HCT116 (cell line): ENCODE measurements around the gene ETDC. TPM values are rescaled to one million over a fixed set of nuclear protein-coding genes. Genes with fewer than 3 reads are reported as not detected.

Experiments used
- ATAC-seq: fragments of 200-7000 bp; cut with Tn5 transposase; 2 replicates; pipeline ENCODE4 v1.9.1; 2020; ENCODE audit warnings: mild to moderate bottlenecking, moderate library complexity
- BruUV-seq: library from RNA; stranded (reverse); fragments of 400-500 nt; replicated peaks from 2 replicates; lab custom pipeline; 2021; lab: Mats Ljungman, UMichigan
- CTCF ChIA-PET: fragments of 300-600 bp; sonication (Branson Sonifier 250); formaldehyde crosslinking; loops from one replicate; lab custom pipeline; 2021; ENCODE audit warnings: antibody characterized with exemption; lab: Charles Lee
- POLR2A ChIA-PET: fragments of 300-600, 350-600 bp; sonication (Branson Sonifier 250); formaldehyde crosslinking; loops from one replicate; lab custom pipeline; 2021; ENCODE audit warnings: antibody characterized with exemption; lab: Charles Lee
- RAD21 ChIA-PET, 2 experiments: fragments of 300-600 bp; sonication (Branson Sonifier 250); formaldehyde crosslinking; loops; one replicate each; lab custom pipeline; 2023; ENCODE audit warnings: low total read pairs in 2 of 2; ENCODE audit not compliant: uncharacterized antibody in 2 of 2, unreplicated experiment in 2 of 2, low non-redundant PET in 1 of 2; lab: Charles Lee
- DNase-seq: peaks from one replicate; pipeline ENCODE4 v3.0.0-alpha.2; 2010; ENCODE audit warnings: low read depth, low spot score
- H2AFZ ChIP-seq: fragments of 200-600 bp; shearing (Covaris generic), sonication (generic); 2 replicates; pipeline ENCODE4 v1.6.1; 2017; ENCODE audit warnings: low read depth, mixed run types, mixed read lengths, antibody characterized with exemption, low read length; ENCODE audit not compliant: poor library complexity, severe bottlenecking
- H3K27ac ChIP-seq: 2 replicates; pipeline ENCODE4 v1.5.1; 2012; ENCODE audit warnings: low read depth, low read length
- H3K27me3 ChIP-seq: fragments of 200-600 bp; sonication (generic); 2 replicates; pipeline ENCODE4 v1.6.1; 2016; ENCODE audit warnings: mixed run types, low read length, mixed read lengths; ENCODE audit not compliant: insufficient read depth
- H3K36me3 ChIP-seq, 2 experiments: fragments of 200-500 bp in 1 of 2; fragments of 200-600 bp in 1 of 2; sonication (Bioruptor generic) in 1 of 2; sonication (generic) in 1 of 2; 2 replicates each; pipeline versions ENCODE4 v1.5.1 to v1.6.1; 2014 to 2016; ENCODE audit warnings: low read length in 2 of 2, inconsistent platforms in 1 of 2, mixed read lengths in 1 of 2, mixed run types in 1 of 2; ENCODE audit not compliant: insufficient read depth in 2 of 2, control insufficient read depth in 1 of 2
- H3K4me1 ChIP-seq, 2 experiments: fragments of 200-600 bp in 1 of 2; sonication (generic) in 1 of 2; 2 replicates each; pipeline versions ENCODE4 v1.5.1 to v1.6.1; 2012 to 2017; ENCODE audit warnings: low read length in 2 of 2, inconsistent platforms in 1 of 2, mild to moderate bottlenecking in 1 of 2, mixed read lengths in 1 of 2, mixed run types in 1 of 2, moderate library complexity in 1 of 2; ENCODE audit not compliant: insufficient read depth in 2 of 2, control insufficient read depth in 1 of 2
- H3K4me2 ChIP-seq: fragments of 200-600 bp; sonication (generic); 2 replicates; pipeline ENCODE4 v1.6.1; 2017; ENCODE audit warnings: mixed run types, low read length, mixed read lengths
- H3K4me3 ChIP-seq, 2 experiments: fragments of 200-600 bp in 1 of 2; sonication (generic) in 1 of 2; replicated peaks in 1 of 2; 2 replicates each; pipeline ENCODE4 v1.5.1; 2011 to 2016; ENCODE audit warnings: low read length in 2 of 2, control low read depth in 1 of 2, low read depth in 1 of 2, mild to moderate bottlenecking in 1 of 2, mixed read lengths in 1 of 2, mixed run types in 1 of 2
- H3K79me2 ChIP-seq: fragments of 200-600 bp; sonication (generic); 2 replicates; pipeline ENCODE4 v1.6.1; 2017; ENCODE audit warnings: mild to moderate bottlenecking, mixed run types, low read length, moderate library complexity, mixed read lengths; ENCODE audit not compliant: insufficient read depth
- H3K9ac ChIP-seq: fragments of 200-600 bp; sonication (generic); 2 replicates; pipeline ENCODE4 v1.6.1; 2016; ENCODE audit warnings: low read length, mixed read lengths
- H3K9me2 ChIP-seq: fragments of 200-600 bp; sonication (generic), shearing (Covaris generic); 2 replicates; pipeline ENCODE4 v1.6.1; 2017; ENCODE audit warnings: mixed run types, mild to moderate bottlenecking, moderate library complexity; ENCODE audit not compliant: insufficient read depth
- H3K9me3 ChIP-seq, 2 experiments: fragments of 200-500 bp in 1 of 2; fragments of 200-600 bp in 1 of 2; sonication (Bioruptor generic) in 1 of 2; sonication (generic) in 1 of 2; 2 replicates each; pipeline ENCODE4 v1.6.1; 2014 to 2017; ENCODE audit warnings: low read length in 2 of 2, mixed read lengths in 2 of 2, inconsistent platforms in 1 of 2, low read depth in 1 of 2, mild to moderate bottlenecking in 1 of 2, mixed run types in 1 of 2, moderate library complexity in 1 of 2; ENCODE audit not compliant: control insufficient read depth in 1 of 2, insufficient read depth in 1 of 2
- H4K20me1 ChIP-seq: fragments of 200-600 bp; sonication (generic), shearing (Covaris generic); 2 replicates; pipeline ENCODE4 v1.6.1; 2017; ENCODE audit warnings: mixed run types, mild to moderate bottlenecking, moderate library complexity; ENCODE audit not compliant: insufficient read depth
- CBX3 ChIP-seq: IDR thresholded peaks from 2 replicates; pipeline ENCODE4 v1.6.1; 2012; ENCODE audit warnings: low read depth
- CEBPB ChIP-seq: IDR thresholded peaks from 2 replicates; pipeline ENCODE4 v1.6.1; 2012; ENCODE audit warnings: low read depth
- EGR1 ChIP-seq: IDR thresholded peaks from 2 replicates; pipeline ENCODE4 v1.6.1; 2012; ENCODE audit warnings: low read depth
- ELF1 ChIP-seq: IDR thresholded peaks from 2 replicates; pipeline ENCODE4 v1.6.1; 2012; ENCODE audit warnings: low read depth, borderline replicate concordance
- EZH2 ChIP-seq: fragments of 200-600 bp; sonication (generic); IDR thresholded peaks from 2 replicates; pipeline ENCODE4 v1.6.1; 2017; ENCODE audit warnings: antibody characterized with exemption, mixed run types
- EZH2phosphoT487 ChIP-seq: fragments of 200-600 bp; IDR thresholded peaks from 2 replicates; pipeline ENCODE4 v1.6.1; 2018; ENCODE audit warnings: antibody characterized with exemption, borderline replicate concordance
- FOSL1 ChIP-seq: IDR thresholded peaks from 2 replicates; pipeline ENCODE4 v1.6.1; 2012; ENCODE audit warnings: low read depth
- JUND ChIP-seq: IDR thresholded peaks from 2 replicates; pipeline ENCODE4 v1.6.1; 2012
- POLR2A ChIP-seq: IDR thresholded peaks from 2 replicates; pipeline ENCODE4 v1.7.0; 2011; ENCODE audit warnings: borderline replicate concordance; ENCODE audit not compliant: insufficient read depth, insufficient read length; ENCODE audit errors: extremely low read depth
- SIN3A ChIP-seq: IDR thresholded peaks from 2 replicates; pipeline ENCODE4 v1.6.1; 2012; ENCODE audit warnings: low read depth
- SP1 ChIP-seq: IDR thresholded peaks from 2 replicates; pipeline ENCODE4 v1.6.1; 2012; ENCODE audit warnings: low read depth
- SRF ChIP-seq: IDR thresholded peaks from 2 replicates; pipeline ENCODE4 v1.6.1; 2012; ENCODE audit warnings: low read depth
- TCF7L2 ChIP-seq: IDR thresholded peaks from 2 replicates; pipeline ENCODE4 v1.7.0; 2011; ENCODE audit warnings: borderline replicate concordance, inconsistent platforms; ENCODE audit not compliant: insufficient read depth, insufficient read length; ENCODE audit errors: extremely low read depth
- ZFX ChIP-seq: fragments of 450-650 bp; IDR thresholded peaks from 2 replicates; pipeline ENCODE4 v1.6.1; 2017
- intact Hi-C: fragments of 100-400 bp; cut with micrococcal nuclease; formaldehyde crosslinking; loops from 2 replicates; pipeline ENCODE4 v1.10.0; 2022
- total RNA-seq: library from RNA; stranded (reverse); gene quantifications from one replicate; pipeline ENCODE4 v1.2.1, GENCODE V29; 2021; ENCODE audit not compliant: unreplicated experiment
- TF ChIP-seq, protein P1 (sequence below), 3 experiments: fragments of 200-600 bp in 1 of 3; sonication (generic) in 1 of 3; IDR thresholded peaks in 2 of 3; conservative IDR thresholded peaks in 1 of 3; 2 replicates each; pipeline ENCODE4 v1.5.1; 2012 to 2017; ENCODE audit warnings: low read depth in 2 of 3, low read length in 2 of 3, antibody characterized with exemption in 1 of 3, borderline replicate concordance in 1 of 3, control low read depth in 1 of 3, mild to moderate bottlenecking in 1 of 3, mixed read lengths in 1 of 3, mixed run types in 1 of 3, moderate library complexity in 1 of 3; ENCODE audit not compliant: insufficient read depth in 1 of 3
- TF ChIP-seq, protein P2 (sequence below): IDR thresholded peaks from 2 replicates; pipeline ENCODE4 v1.6.1; 2012
- TF ChIP-seq, protein P3 (sequence below): IDR thresholded peaks from 2 replicates; pipeline ENCODE4 v1.6.1; 2012
- TF ChIP-seq, protein P4 (sequence below): IDR thresholded peaks from 2 replicates; pipeline ENCODE4 v1.6.1; 2011; ENCODE audit warnings: mild to moderate bottlenecking, low read length, moderate library complexity; ENCODE audit not compliant: insufficient replicate concordance; ENCODE audit errors: extremely low read depth
- TF ChIP-seq, protein P5 (sequence below): IDR thresholded peaks from 2 replicates; pipeline ENCODE4 v1.6.1; 2012; ENCODE audit warnings: low read depth

Gene ETDC
- total RNA-seq, 1 experiment from 2014 or later = not detected

DNA sequence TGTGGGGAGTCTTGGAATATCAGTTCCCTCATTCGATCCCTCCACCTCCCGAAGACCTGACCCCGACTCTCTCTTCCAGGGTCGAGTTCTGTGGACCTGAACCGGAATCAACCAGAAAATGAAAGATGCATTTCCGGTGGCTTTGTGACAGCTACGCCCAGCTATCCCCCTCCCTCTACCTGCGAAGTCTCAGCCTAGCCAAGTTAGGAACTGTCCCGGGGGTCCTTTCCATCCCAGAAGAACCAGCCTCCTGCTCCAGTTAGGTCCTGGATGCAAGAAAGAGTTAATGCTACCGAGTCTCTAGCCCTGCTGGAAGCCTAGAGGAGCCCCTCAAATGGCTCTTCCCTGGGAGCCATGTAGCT is 13.4 kb upstream of the ETDC start:
- CTCF ChIA-PET = no interaction called here
- ATAC-seq (no peak), DNase-seq (no peak)
- Histone ChIP-seq H3K79me2 (no peaks in the 10 kb centered on the region), H3K9me3 (no peaks in the 10 kb centered on the region), H3K4me2 (no peak overlapping the region), H3K9me2 (no peaks in the 10 kb centered on the region), H3K4me3 (no peak overlapping the region), H3K27ac (no peak overlapping the region), H3K36me3 (no peaks in the 10 kb centered on the region), H3K9ac (no peak overlapping the region), H4K20me1 (no peaks in the 10 kb centered on the region), H3K4me1 (no peaks in the 10 kb centered on the region), H3K27me3 (no peaks in the 10 kb centered on the region), H2AFZ (no peak overlapping the region)
- RAD21 ChIA-PET = no interaction called here
- POLR2A ChIA-PET = no interaction called here
- TF ChIP-seq TCF7L2 (no peak), FOSL1 (no peak), ELF1 (no peak), SIN3A (no peak), EZH2phosphoT487 (no peak), CBX3 (no peak), EGR1 (no peak), EZH2 (no peak), CEBPB (no peak), SRF (no peak), POLR2A (no peak), SP1 (no peak), JUND (no peak), ZFX (no peak)
- TF ChIP-seq, protein P1, sequence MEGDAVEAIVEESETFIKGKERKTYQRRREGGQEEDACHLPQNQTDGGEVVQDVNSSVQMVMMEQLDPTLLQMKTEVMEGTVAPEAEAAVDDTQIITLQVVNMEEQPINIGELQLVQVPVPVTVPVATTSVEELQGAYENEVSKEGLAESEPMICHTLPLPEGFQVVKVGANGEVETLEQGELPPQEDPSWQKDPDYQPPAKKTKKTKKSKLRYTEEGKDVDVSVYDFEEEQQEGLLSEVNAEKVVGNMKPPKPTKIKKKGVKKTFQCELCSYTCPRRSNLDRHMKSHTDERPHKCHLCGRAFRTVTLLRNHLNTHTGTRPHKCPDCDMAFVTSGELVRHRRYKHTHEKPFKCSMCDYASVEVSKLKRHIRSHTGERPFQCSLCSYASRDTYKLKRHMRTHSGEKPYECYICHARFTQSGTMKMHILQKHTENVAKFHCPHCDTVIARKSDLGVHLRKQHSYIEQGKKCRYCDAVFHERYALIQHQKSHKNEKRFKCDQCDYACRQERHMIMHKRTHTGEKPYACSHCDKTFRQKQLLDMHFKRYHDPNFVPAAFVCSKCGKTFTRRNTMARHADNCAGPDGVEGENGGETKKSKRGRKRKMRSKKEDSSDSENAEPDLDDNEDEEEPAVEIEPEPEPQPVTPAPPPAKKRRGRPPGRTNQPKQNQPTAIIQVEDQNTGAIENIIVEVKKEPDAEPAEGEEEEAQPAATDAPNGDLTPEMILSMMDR (IDR thresholded peaks at IDR 0.05 in 2 of 3, conservative IDR thresholded peaks at IDR 0.05 in 1 of 3; ENCODE audit: borderline replicate concordance in 1 of 3, insufficient read depth in 1 of 3, low read depth in 2 of 3, low read length in 2 of 3) = no peak
- TF ChIP-seq, protein P2, sequence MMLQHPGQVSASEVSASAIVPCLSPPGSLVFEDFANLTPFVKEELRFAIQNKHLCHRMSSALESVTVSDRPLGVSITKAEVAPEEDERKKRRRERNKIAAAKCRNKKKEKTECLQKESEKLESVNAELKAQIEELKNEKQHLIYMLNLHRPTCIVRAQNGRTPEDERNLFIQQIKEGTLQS = no peak
- TF ChIP-seq, protein P3, sequence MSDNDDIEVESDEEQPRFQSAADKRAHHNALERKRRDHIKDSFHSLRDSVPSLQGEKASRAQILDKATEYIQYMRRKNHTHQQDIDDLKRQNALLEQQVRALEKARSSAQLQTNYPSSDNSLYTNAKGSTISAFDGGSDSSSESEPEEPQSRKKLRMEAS = no peak
- TF ChIP-seq, protein P4, sequence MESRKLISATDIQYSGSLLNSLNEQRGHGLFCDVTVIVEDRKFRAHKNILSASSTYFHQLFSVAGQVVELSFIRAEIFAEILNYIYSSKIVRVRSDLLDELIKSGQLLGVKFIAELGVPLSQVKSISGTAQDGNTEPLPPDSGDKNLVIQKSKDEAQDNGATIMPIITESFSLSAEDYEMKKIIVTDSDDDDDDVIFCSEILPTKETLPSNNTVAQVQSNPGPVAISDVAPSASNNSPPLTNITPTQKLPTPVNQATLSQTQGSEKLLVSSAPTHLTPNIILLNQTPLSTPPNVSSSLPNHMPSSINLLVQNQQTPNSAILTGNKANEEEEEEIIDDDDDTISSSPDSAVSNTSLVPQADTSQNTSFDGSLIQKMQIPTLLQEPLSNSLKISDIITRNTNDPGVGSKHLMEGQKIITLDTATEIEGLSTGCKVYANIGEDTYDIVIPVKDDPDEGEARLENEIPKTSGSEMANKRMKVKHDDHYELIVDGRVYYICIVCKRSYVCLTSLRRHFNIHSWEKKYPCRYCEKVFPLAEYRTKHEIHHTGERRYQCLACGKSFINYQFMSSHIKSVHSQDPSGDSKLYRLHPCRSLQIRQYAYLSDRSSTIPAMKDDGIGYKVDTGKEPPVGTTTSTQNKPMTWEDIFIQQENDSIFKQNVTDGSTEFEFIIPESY = no peak
- TF ChIP-seq, protein P5, sequence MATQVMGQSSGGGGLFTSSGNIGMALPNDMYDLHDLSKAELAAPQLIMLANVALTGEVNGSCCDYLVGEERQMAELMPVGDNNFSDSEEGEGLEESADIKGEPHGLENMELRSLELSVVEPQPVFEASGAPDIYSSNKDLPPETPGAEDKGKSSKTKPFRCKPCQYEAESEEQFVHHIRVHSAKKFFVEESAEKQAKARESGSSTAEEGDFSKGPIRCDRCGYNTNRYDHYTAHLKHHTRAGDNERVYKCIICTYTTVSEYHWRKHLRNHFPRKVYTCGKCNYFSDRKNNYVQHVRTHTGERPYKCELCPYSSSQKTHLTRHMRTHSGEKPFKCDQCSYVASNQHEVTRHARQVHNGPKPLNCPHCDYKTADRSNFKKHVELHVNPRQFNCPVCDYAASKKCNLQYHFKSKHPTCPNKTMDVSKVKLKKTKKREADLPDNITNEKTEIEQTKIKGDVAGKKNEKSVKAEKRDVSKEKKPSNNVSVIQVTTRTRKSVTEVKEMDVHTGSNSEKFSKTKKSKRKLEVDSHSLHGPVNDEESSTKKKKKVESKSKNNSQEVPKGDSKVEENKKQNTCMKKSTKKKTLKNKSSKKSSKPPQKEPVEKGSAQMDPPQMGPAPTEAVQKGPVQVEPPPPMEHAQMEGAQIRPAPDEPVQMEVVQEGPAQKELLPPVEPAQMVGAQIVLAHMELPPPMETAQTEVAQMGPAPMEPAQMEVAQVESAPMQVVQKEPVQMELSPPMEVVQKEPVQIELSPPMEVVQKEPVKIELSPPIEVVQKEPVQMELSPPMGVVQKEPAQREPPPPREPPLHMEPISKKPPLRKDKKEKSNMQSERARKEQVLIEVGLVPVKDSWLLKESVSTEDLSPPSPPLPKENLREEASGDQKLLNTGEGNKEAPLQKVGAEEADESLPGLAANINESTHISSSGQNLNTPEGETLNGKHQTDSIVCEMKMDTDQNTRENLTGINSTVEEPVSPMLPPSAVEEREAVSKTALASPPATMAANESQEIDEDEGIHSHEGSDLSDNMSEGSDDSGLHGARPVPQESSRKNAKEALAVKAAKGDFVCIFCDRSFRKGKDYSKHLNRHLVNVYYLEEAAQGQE = no peak
- intact Hi-C loops = no loop called here
- no TSS peak for BruUV-seq
